NCI-H226 (cell line): ENCODE measurements around the gene NKX2-4.
A peak's percentile ranks its signal among the peaks of the same experiment; 100 is the strongest.

Source experiments
- DNase-seq: peaks from one replicate; pipeline ENCODE4 v3.0.0-alpha.2; 2015

NKX2-4 gene

GRCh38 chr20:21358737-21359136 is 38.6 kb downstream of the NKX2-4 start:
- no peak for DNase-seq

- DNase-seq = peak; percentile 73
These were observed 39.5 kb downstream of the NKX2-4 start for GRCh38 chr20:21357844-21358243.

- peak; percentile 1 for DNase-seq
These were observed 40.9 kb downstream of the NKX2-4 start for GRCh38 chr20:21356386-21356785.

- DNase-seq = no peak
These were observed 41.3 kb downstream of the NKX2-4 start for GRCh38 chr20:21355981-21356380.

- peak; percentile 81 for DNase-seq
These were observed 44.1 kb downstream of the NKX2-4 start for GRCh38 chr20:21353236-21353635.

GRCh38 chr20:21352703-21353102 is 44.6 kb downstream of the NKX2-4 start:
- peak; percentile 86 for DNase-seq
